T-helper 17 cell (primary cell): ENCODE measurements around the gene UGT1A9. TPM values are rescaled to one million over a fixed set of nuclear protein-coding genes. Genes with fewer than 3 reads are reported as not detected.
"Not testable (repeated sequence)": the region's sequence is repeated elsewhere in the genome, so short reads cannot be mapped to it uniquely, and the experiment has no call there.

Source experiments
- ATAC-seq: fragments of 150-1000 bp; cut with Tn5 transposase; 2 replicates; pipeline ENCODE4 v1.10.0; 2021; ENCODE audit warnings: mild to moderate bottlenecking, moderate library complexity
- DNase-seq, 3 donors: peaks; one replicate each; pipeline versions ENCODE4 v3.0.0 to v3.0.0-alpha.2; 2020 to 2021
- H3K9me3 ChIP-seq: one replicate; pipeline ENCODE4 v1.7.0; 2013; ENCODE audit warnings: low read length, mild to moderate bottlenecking; ENCODE audit not compliant: control insufficient read depth, poor library complexity, severe bottlenecking
- H3K27ac Mint-ChIP-seq: one replicate; pipeline ENCODE4 v1.8.0; 2022; ENCODE audit warnings: mild to moderate bottlenecking, moderate library complexity, mixed read lengths
- H3K27me3 Mint-ChIP-seq: one replicate; pipeline ENCODE4 v1.8.0; 2022; ENCODE audit warnings: mixed read lengths
- H3K36me3 Mint-ChIP-seq: one replicate; pipeline ENCODE4 v1.8.0; 2022; ENCODE audit warnings: low read depth, mixed read lengths
- H3K4me1 Mint-ChIP-seq: one replicate; pipeline ENCODE4 v1.8.0; 2022; ENCODE audit warnings: mild to moderate bottlenecking, mixed read lengths
- H3K4me3 Mint-ChIP-seq: one replicate; pipeline ENCODE4 v1.8.0; 2022; ENCODE audit warnings: mild to moderate bottlenecking, moderate library complexity, mixed read lengths
- total RNA-seq, 4 donors: library from RNA in 2 of 4; stranded (reverse) in 2 of 4; gene quantifications; one replicate each; pipeline ENCODE4 v1.2.3 and lab custom pipeline; 2022 to 2026

Gene UGT1A9
- total RNA-seq, 2 donors from 2014 or later, result not detected

- H3K9me3 ChIP-seq, result no peaks in the 10 kb centered on the region
- DNase-seq (no peak), ATAC-seq (no peak)
- peaks cover 3% of the 10 kb centered on the region for H3K4me1 Mint-ChIP-seq
- peaks cover 6% of the 10 kb centered on the region for H3K36me3 Mint-ChIP-seq
- H3K4me3 Mint-ChIP-seq, result no peak overlapping the region
- H3K27ac Mint-ChIP-seq, result no peak overlapping the region
- peaks cover 56% of the 10 kb centered on the region for H3K27me3 Mint-ChIP-seq
Measured at GRCh38 chr2:233706720-233707119, 35.0 kb downstream of the UGT1A9 start.

GRCh38 chr2:233707940-233708644 is 36.4 kb downstream of the UGT1A9 start:
- Mint-ChIP-seq H3K4me3 (no peak overlapping the region), H3K27me3 (peaks cover 59% of the 10 kb centered on the region), H3K36me3 (peaks cover 9% of the 10 kb centered on the region), H3K27ac (no peak overlapping the region), H3K4me1 (peaks cover 5% of the 10 kb centered on the region)
- DNase-seq (no peak), ATAC-seq (no peak)
- H3K9me3 ChIP-seq, result no peaks in the 10 kb centered on the region

- Mint-ChIP-seq H3K4me1 (peaks cover 7% of the 10 kb centered on the region), H3K36me3 (peaks cover 9% of the 10 kb centered on the region), H3K27ac (no peak overlapping the region), H3K27me3 (peaks cover 66% of the 10 kb centered on the region), H3K4me3 (no peak overlapping the region)
- no peak for ATAC-seq
- no peaks in the 10 kb centered on the region for H3K9me3 ChIP-seq
- DNase-seq, result no peak
Measured at GRCh38 chr2:233708942-233709341, 37.2 kb downstream of the UGT1A9 start.

GRCh38 chr2:233711312-233712008 is 39.8 kb downstream of the UGT1A9 start:
- ATAC-seq (peak; percentile 61), DNase-seq (peak; percentile 23 to 59 (median 30))
- no peak overlapping the region for H3K27ac Mint-ChIP-seq
- peaks cover 8% of the 10 kb centered on the region for H3K4me1 Mint-ChIP-seq
- H3K4me3 Mint-ChIP-seq, result no peak overlapping the region
- peaks cover 77% of the 10 kb centered on the region for H3K27me3 Mint-ChIP-seq
- H3K36me3 Mint-ChIP-seq, result peaks cover 7% of the 10 kb centered on the region
- H3K9me3 ChIP-seq, result no peaks in the 10 kb centered on the region

- Mint-ChIP-seq H3K27me3 (peaks cover 81% of the 10 kb centered on the region), H3K27ac (no peak within 1 kb of the TSS), H3K4me3 (no peak within 1 kb of the TSS), H3K4me1 (peaks cover 8% of the 10 kb centered on the region), H3K36me3 (peaks cover 3% of the 10 kb centered on the region)
- no peak for DNase-seq
- no peaks in the 10 kb centered on the region for H3K9me3 ChIP-seq
- ATAC-seq, result no peak
Measured at GRCh38 chr2:233712611-233713261, 41.0 kb downstream of the UGT1A9 start, which contains the start of gene UGT1A5. UGT1A5 (plus strand) TSS chr2:233712907; CDS start chr2:233712992, 85 bp downstream.

GRCh38 chr2:233713262-233713615 is 41.5 kb downstream of the UGT1A9 start:
- Mint-ChIP-seq H3K27ac (no peak overlapping the region), H3K27me3 (peaks cover 81% of the 10 kb centered on the region), H3K4me3 (no peak overlapping the region), H3K36me3 (peaks cover 3% of the 10 kb centered on the region), H3K4me1 (peaks cover 9% of the 10 kb centered on the region)
- DNase-seq (no peak), ATAC-seq (no peak)
- H3K9me3 ChIP-seq, result no peaks in the 10 kb centered on the region

- DNase-seq, result no peak
- ATAC-seq, result no peak
- H3K4me1 Mint-ChIP-seq, result peaks cover 10% of the 10 kb centered on the region
- no peak overlapping the region for H3K4me3 Mint-ChIP-seq
- H3K36me3 Mint-ChIP-seq, result peaks cover 3% of the 10 kb centered on the region
- no peak overlapping the region for H3K27ac Mint-ChIP-seq
- H3K9me3 ChIP-seq, result no peaks in the 10 kb centered on the region
- peaks cover 82% of the 10 kb centered on the region for H3K27me3 Mint-ChIP-seq
Measured at GRCh38 chr2:233714121-233714520, 42.4 kb downstream of the UGT1A9 start.

GRCh38 chr2:233718552-233718951 is 46.9 kb downstream of the UGT1A9 start, which contains the start of gene UGT1A4:
UGT1A4 (plus strand) TSS chr2:233718736; CDS start chr2:233718821, 85 bp downstream.
- Mint-ChIP-seq H3K27ac (no peak within 1 kb of the TSS), H3K4me1 (peaks cover 4% of the 10 kb centered on the region), H3K4me3 (no peak within 1 kb of the TSS), H3K36me3 (no peaks in the 10 kb centered on the region), H3K27me3 (peaks cover 75% of the 10 kb centered on the region)
- no peak for ATAC-seq
- DNase-seq, result no peak
- H3K9me3 ChIP-seq, result no peaks in the 10 kb centered on the region

- Mint-ChIP-seq H3K36me3 (no peaks in the 10 kb centered on the region), H3K27ac (no peak within 1 kb of the TSS), H3K4me1 (peaks cover 2% of the 10 kb centered on the region), H3K4me3 (no peak within 1 kb of the TSS), H3K27me3 (peaks cover 37% of the 10 kb centered on the region)
- H3K9me3 ChIP-seq, result no peaks in the 10 kb centered on the region
- no peak for ATAC-seq
- no peak for DNase-seq
Measured at GRCh38 chr2:233728723-233729301, 57.1 kb downstream of the UGT1A9 start, which contains the start of gene UGT1A3. UGT1A3 (plus strand) TSS chr2:233729042; CDS start chr2:233729127, 85 bp downstream.

GRCh38 chr2:233736868-233737653 is 65.4 kb downstream of the UGT1A9 start:
- H3K9me3 ChIP-seq, ATAC-seq, DNase-seq, H3K36me3 Mint-ChIP-seq, H3K4me1 Mint-ChIP-seq, H3K27ac Mint-ChIP-seq, H3K4me3 Mint-ChIP-seq: not testable (repeated sequence)
- peaks cover 57% of the 10 kb centered on the region for H3K27me3 Mint-ChIP-seq

- no peak overlapping the region for H3K4me3 Mint-ChIP-seq
- H3K36me3 Mint-ChIP-seq, result peaks cover 3% of the 10 kb centered on the region
- H3K4me1 Mint-ChIP-seq, result no peaks in the 10 kb centered on the region
- H3K9me3 ChIP-seq, result no peaks in the 10 kb centered on the region
- H3K27ac Mint-ChIP-seq, result no peak overlapping the region
- DNase-seq (no peak), ATAC-seq (no peak)
- H3K27me3 Mint-ChIP-seq, result peaks cover 60% of the 10 kb centered on the region
Measured at GRCh38 chr2:233740870-233741269, 69.2 kb downstream of the UGT1A9 start.

- ATAC-seq (no peak), DNase-seq (no peak)
- H3K36me3 Mint-ChIP-seq, result peaks cover 3% of the 10 kb centered on the region
- H3K4me1 Mint-ChIP-seq, result no peaks in the 10 kb centered on the region
- H3K9me3 ChIP-seq, result no peaks in the 10 kb centered on the region
- peaks cover 66% of the 10 kb centered on the region for H3K27me3 Mint-ChIP-seq
- no peak overlapping the region for H3K27ac Mint-ChIP-seq
- H3K4me3 Mint-ChIP-seq, result no peak overlapping the region
Measured at GRCh38 chr2:233743464-233744259, 72.0 kb downstream of the UGT1A9 start.
